ENCODE data around the gene EXOC3. TPM values are rescaled to one million over a fixed set of nuclear protein-coding genes. Genes with fewer than 3 reads are reported as not detected.

The EXOC3 gene
- total and polyA plus RNA-seq, 12 donors = 29.0 to 44.7 (median 40.0) TPM

- Histone ChIP-seq H3K9me3 (no peaks in the 10 kb centered on the region), H3K36me3 (no peaks in the 10 kb centered on the region), H3K4me1 (peaks cover 0 to 12% (median 0%) of the 10 kb centered on the region in 9 donors), H3K27ac (no peak overlapping the region), H3K27me3 (peaks cover 0 to 24% (median 0%) of the 10 kb centered on the region in 7 donors), H3K4me3 (no peak overlapping the region)
- intact Hi-C loops (cut with DNase I) = no loop called here
- DNase-seq (peak in 1 of 2 donors; percentile 2), ATAC-seq (no peak)
- 71 to 72% methylated on average over 5 of the region's 5 CpGs for WGBS, 2 donors
- no peak for TF ChIP-seq CTCF (IDR thresholded peaks at IDR 0.05)
Observed at GRCh38 chr5:436641-436975, 6.4 kb upstream of the EXOC3 start.

- intact Hi-C loops (cut with DNase I) = no loop called here
- Histone ChIP-seq H3K4me1 (peaks cover 0 to 20% (median 5%) of the 10 kb centered on the region in 9 donors), H3K27me3 (peaks cover 0 to 24% (median 0%) of the 10 kb centered on the region in 7 donors), H3K9me3 (no peaks in the 10 kb centered on the region), H3K27ac (no peak overlapping the region), H3K4me3 (no peak overlapping the region), H3K36me3 (no peaks in the 10 kb centered on the region)
- TF ChIP-seq CTCF (IDR thresholded peaks at IDR 0.05) = no peak
- WGBS, 2 donors = 35 to 40% methylated on average over 18 of the region's 18 CpGs
- ATAC-seq (peak in 1 of 8 donors; percentile 7), DNase-seq (peak in 1 of 2 donors; percentile 9)
Observed at GRCh38 chr5:437281-437771, 5.7 kb upstream of the EXOC3 start.

- intact Hi-C loops (cut with DNase I) = no loop called here
- DNase-seq (peak in 1 of 2 donors; percentile 3), ATAC-seq (no peak)
- H3K27me3 ChIP-seq = peaks cover 0 to 24% (median 0%) of the 10 kb centered on the region in 7 donors
- 67 to 74% methylated on average over 14 of the region's 14 CpGs for WGBS, 2 donors
- H3K36me3 ChIP-seq = no peaks in the 10 kb centered on the region
- no peak overlapping the region for H3K27ac ChIP-seq
- no peaks in the 10 kb centered on the region for H3K9me3 ChIP-seq
- H3K4me1 ChIP-seq = peaks cover 0 to 24% (median 10%) of the 10 kb centered on the region in 9 donors
- H3K4me3 ChIP-seq = no peak overlapping the region
- TF ChIP-seq CTCF (IDR thresholded peaks at IDR 0.05) = no peak
Observed at GRCh38 chr5:438481-438981, 4.4 kb upstream of the EXOC3 start.

- intact Hi-C loops (cut with DNase I) = no loop called here
- Histone ChIP-seq H3K27ac (no peak overlapping the region), H3K9me3 (no peaks in the 10 kb centered on the region), H3K36me3 (no peaks in the 10 kb centered on the region), H3K4me1 (peaks cover 3 to 30% (median 16%) of the 10 kb centered on the region in 9 donors), H3K4me3 (no peak overlapping the region), H3K27me3 (peaks cover 0 to 21% (median 0%) of the 10 kb centered on the region in 7 donors)
- DNase-seq (peak in 1 of 2 donors; percentile 8), ATAC-seq (no peak)
- WGBS, 2 donors = 89 to 94% methylated on average over 8 of the region's 8 CpGs
- no peak for TF ChIP-seq CTCF (IDR thresholded peaks at IDR 0.05)
Observed at GRCh38 chr5:439181-439580, 3.8 kb upstream of the EXOC3 start.

All from heart right ventricle (tissue), 16 donors.